ENCODE results near the gene CCDC33.
"Not testable (repeated sequence)": the region's sequence is repeated elsewhere in the genome, so short reads cannot be mapped to it uniquely, and the experiment has no call there.

Gene CCDC33

DNA sequence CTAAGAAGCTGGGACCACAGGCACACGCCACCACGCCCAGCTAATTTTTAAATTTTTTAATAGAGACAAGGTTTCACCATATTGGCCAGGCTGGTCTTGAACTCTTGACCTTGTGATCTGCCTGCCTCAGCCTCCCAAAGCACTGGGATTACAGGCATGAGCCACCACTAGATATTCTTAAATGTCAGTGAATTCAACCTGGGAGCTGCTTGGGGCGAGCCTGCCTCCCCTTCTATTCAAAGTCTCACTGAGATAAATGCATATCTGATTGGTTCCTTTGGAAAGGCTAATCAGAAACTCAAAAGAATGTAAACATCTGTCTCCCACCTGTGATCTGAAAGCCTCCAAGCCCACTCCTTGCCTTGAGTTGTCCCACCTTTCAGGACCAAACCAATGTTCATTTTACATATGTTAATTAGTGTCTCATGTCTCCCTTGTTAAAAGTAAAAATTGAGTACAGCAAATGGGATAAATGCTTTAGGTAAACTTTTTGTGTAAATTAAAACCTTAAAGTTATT lies 116.3 kb downstream of the CCDC33 start:
- no peaks in the 10 kb centered on the region for H3K4me1 ChIP-seq (ENCODE audit: low read length)

DNA sequence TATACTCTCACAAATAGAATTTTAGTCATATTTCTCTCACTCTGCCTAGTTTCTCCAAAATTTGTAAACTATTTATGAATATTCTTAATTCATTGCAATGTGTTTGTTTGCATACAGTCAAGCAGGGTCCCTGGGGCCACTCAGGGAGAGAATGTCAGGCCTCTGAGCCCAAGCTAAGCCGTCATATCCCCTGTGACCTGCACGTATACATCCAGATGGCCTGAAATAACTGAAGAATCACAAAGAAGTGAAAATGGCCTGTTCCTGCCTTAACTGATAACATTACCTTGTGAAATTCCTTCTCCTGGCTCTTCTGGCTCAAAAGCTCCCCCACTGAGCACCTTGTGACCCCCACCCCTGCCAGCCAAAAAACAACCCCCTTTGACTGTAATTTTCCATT lies 117.9 kb downstream of the CCDC33 start:
- not testable (repeated sequence) for H3K9ac ChIP-seq (ENCODE audit: low read length); H3K36me3 ChIP-seq (replicated peaks; ENCODE audit: low read depth, low read length); H3K27ac ChIP-seq (ENCODE audit: low read length); H3K4me1 ChIP-seq (ENCODE audit: low read length); H3K4me3 ChIP-seq (ENCODE audit: low read length); H4K20me1 ChIP-seq (ENCODE audit: insufficient read depth, low read length); H2AFZ ChIP-seq (ENCODE audit: low read depth, low read length); H3K9me3 ChIP-seq (ENCODE audit: insufficient read depth, low read length); H3K79me2 ChIP-seq (ENCODE audit: low read length); H3K4me2 ChIP-seq (ENCODE audit: low read length)
- H3K27me3 ChIP-seq (ENCODE audit: low read depth, low read length): peaks cover 14% of the 10 kb centered on the region; the same call in 1 of the 2 replicates

More for the DNA sequence above, 116.3 kb downstream of the CCDC33 start:
- Histone ChIP-seq H3K27me3 (ENCODE audit: low read depth, low read length) (peaks cover 14% of the 10 kb centered on the region; the same call in 1 of the 2 replicates), H3K4me2 (ENCODE audit: low read length) (no peak overlapping the region), H3K27ac (ENCODE audit: low read length) (no peak overlapping the region), H3K9me3 (ENCODE audit: insufficient read depth, low read length) (no peaks in the 10 kb centered on the region), H4K20me1 (ENCODE audit: insufficient read depth, low read length) (no peaks in the 10 kb centered on the region), H3K36me3 (replicated peaks; ENCODE audit: low read depth, low read length) (no peaks in the 10 kb centered on the region), H3K4me3 (ENCODE audit: low read length) (no peak overlapping the region), H3K79me2 (ENCODE audit: low read length) (no peaks in the 10 kb centered on the region), H3K9ac (ENCODE audit: low read length) (no peak overlapping the region), H2AFZ (ENCODE audit: low read depth, low read length) (no peak overlapping the region)
- TF ChIP-seq, protein P1, sequence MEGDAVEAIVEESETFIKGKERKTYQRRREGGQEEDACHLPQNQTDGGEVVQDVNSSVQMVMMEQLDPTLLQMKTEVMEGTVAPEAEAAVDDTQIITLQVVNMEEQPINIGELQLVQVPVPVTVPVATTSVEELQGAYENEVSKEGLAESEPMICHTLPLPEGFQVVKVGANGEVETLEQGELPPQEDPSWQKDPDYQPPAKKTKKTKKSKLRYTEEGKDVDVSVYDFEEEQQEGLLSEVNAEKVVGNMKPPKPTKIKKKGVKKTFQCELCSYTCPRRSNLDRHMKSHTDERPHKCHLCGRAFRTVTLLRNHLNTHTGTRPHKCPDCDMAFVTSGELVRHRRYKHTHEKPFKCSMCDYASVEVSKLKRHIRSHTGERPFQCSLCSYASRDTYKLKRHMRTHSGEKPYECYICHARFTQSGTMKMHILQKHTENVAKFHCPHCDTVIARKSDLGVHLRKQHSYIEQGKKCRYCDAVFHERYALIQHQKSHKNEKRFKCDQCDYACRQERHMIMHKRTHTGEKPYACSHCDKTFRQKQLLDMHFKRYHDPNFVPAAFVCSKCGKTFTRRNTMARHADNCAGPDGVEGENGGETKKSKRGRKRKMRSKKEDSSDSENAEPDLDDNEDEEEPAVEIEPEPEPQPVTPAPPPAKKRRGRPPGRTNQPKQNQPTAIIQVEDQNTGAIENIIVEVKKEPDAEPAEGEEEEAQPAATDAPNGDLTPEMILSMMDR (IDR thresholded peaks at IDR 0.05; ENCODE audit: low read depth, low read length): no peak
- no peak for TF ChIP-seq EZH2phosphoT487 (IDR thresholded peaks at IDR 0.05; ENCODE audit: low read depth)

DNA sequence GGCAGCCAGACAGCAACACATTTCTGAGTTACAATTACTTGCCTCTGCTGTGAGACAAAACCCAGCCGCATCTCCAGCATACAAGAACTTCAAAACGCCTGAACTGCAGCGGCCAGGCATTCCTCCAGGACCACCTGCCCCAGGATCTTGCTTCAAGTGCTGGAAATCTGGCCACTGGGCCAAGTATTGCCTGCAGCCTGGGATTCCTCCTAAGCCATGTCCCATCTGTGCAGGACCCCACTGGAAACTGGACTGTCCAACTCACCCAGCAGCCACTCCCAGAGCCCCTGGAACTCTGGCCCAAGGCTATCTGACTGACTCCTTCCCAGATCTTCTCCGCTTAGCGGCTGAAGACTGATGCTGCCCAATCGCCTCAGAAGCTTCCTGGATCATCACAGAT lies 119.9 kb downstream of the CCDC33 start:
- not testable (repeated sequence) for H3K4me2 ChIP-seq (ENCODE audit: low read length); H2AFZ ChIP-seq (ENCODE audit: low read depth, low read length); H3K79me2 ChIP-seq (ENCODE audit: low read length); H3K4me3 ChIP-seq (ENCODE audit: low read length); H3K9me3 ChIP-seq (ENCODE audit: insufficient read depth, low read length); H3K36me3 ChIP-seq (replicated peaks; ENCODE audit: low read depth, low read length); H3K9ac ChIP-seq (ENCODE audit: low read length); H3K4me1 ChIP-seq (ENCODE audit: low read length); H4K20me1 ChIP-seq (ENCODE audit: insufficient read depth, low read length); H3K27ac ChIP-seq (ENCODE audit: low read length)
- peaks cover 14% of the 10 kb centered on the region; the same call in 1 of the 2 replicates for H3K27me3 ChIP-seq (ENCODE audit: low read depth, low read length)

DNA sequence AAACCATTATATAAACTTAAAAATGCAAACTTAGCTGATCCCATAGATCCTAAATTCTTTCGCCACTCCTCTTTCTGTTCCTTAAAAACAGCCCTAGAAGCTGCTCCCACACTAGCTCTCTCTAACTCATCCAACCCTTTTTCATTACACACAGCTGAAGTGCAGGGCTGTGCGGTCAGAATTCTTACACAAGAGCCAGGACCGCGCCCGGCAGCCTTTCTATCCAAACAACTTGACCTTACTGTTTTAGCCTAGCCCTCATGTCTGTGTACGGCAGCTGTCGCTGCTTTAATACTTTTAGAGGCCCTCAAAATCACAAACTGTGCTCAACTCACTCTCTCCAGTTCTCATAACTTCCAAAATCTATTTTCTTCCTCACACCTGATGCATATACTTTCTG lies 121.4 kb downstream of the CCDC33 start:
- not testable (repeated sequence) for H3K27ac ChIP-seq (ENCODE audit: low read length); H3K36me3 ChIP-seq (replicated peaks; ENCODE audit: low read depth, low read length); H3K27me3 ChIP-seq (ENCODE audit: low read depth, low read length); H3K79me2 ChIP-seq (ENCODE audit: low read length); H2AFZ ChIP-seq (ENCODE audit: low read depth, low read length); H3K4me2 ChIP-seq (ENCODE audit: low read length); H3K4me3 ChIP-seq (ENCODE audit: low read length); H3K9me3 ChIP-seq (ENCODE audit: insufficient read depth, low read length); H3K9ac ChIP-seq (ENCODE audit: low read length); H4K20me1 ChIP-seq (ENCODE audit: insufficient read depth, low read length); H3K4me1 ChIP-seq (ENCODE audit: low read length)

DNA sequence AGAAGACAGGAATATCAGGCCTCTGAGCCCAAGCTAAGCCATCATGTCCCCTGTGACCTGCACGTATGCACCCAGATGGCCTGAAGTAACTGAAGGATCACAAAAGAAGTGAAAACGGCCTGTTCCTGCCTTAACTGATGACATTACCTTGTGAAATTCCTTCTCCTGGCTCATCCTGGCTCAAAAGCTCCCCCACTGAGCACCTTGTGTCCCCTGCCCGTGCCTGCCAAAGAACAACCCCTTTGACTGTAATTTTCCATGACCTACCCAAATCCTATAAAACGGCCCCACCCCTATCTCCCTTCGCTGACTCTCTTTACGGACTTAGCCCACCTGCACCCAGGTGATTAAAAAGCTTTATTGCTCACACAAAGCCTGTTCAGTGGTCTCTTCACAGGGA lies 123.2 kb downstream of the CCDC33 start:
- H3K79me2 ChIP-seq (ENCODE audit: low read length); H2AFZ ChIP-seq (ENCODE audit: low read depth, low read length); H4K20me1 ChIP-seq (ENCODE audit: insufficient read depth, low read length); H3K9ac ChIP-seq (ENCODE audit: low read length); H3K4me1 ChIP-seq (ENCODE audit: low read length); H3K9me3 ChIP-seq (ENCODE audit: insufficient read depth, low read length); H3K4me3 ChIP-seq (ENCODE audit: low read length); H3K36me3 ChIP-seq (replicated peaks; ENCODE audit: low read depth, low read length); H3K27ac ChIP-seq (ENCODE audit: low read length); H3K4me2 ChIP-seq (ENCODE audit: low read length); H3K27me3 ChIP-seq (ENCODE audit: low read depth, low read length): not testable (repeated sequence)

DNA sequence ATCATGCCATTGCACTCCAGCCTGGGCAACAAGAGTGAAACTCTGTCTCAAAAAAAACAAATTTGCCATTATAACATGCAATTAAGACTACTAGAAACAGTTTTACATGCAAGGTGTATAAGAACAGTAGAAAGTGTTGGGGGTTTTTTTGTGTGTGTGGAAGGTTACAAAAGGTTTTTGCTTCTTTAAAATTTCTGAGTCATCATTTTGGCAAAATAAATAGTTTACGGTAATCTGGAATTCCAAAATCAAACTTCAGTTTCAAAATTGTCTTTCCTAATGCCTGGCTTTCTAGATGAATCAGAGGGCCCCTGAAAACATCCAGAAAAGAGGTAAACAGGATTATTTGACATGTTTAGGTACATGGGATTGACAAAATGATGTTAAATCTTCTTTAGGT lies 124.7 kb downstream of the CCDC33 start:
- not testable (repeated sequence) for H3K27me3 ChIP-seq (ENCODE audit: low read depth, low read length); H3K9me3 ChIP-seq (ENCODE audit: insufficient read depth, low read length); H2AFZ ChIP-seq (ENCODE audit: low read depth, low read length); H3K4me1 ChIP-seq (ENCODE audit: low read length); H3K4me2 ChIP-seq (ENCODE audit: low read length); H3K36me3 ChIP-seq (replicated peaks; ENCODE audit: low read depth, low read length); H3K79me2 ChIP-seq (ENCODE audit: low read length); H4K20me1 ChIP-seq (ENCODE audit: insufficient read depth, low read length); H3K9ac ChIP-seq (ENCODE audit: low read length); H3K4me3 ChIP-seq (ENCODE audit: low read length); H3K27ac ChIP-seq (ENCODE audit: low read length)

All from OCI-LY3 (cell line).